MCF 10A (cell line): Measurements from ENCODE around the gene UBE2QL1. TPM values are rescaled to one million over a fixed set of nuclear protein-coding genes. Genes with fewer than 3 reads are reported as not detected.

ENCODE experiments used
- BruUV-seq: library from RNA; stranded (reverse); fragments of 400-500 nt; replicated peaks from 2 replicates; lab custom pipeline; 2021; lab: Mats Ljungman, UMichigan
- CTCF ChIA-PET: fragments of 300-600 bp; sonication (Branson Sonifier 250); formaldehyde crosslinking; extraction: SDS; loops from one replicate; lab custom pipeline; 2021; ENCODE audit warnings: antibody characterized with exemption, inconsistent platforms; lab: Yijun Ruan, JAX
- POLR2A ChIA-PET: fragments of 300-600, 350-650 bp; sonication (Branson Sonifier 250); formaldehyde crosslinking; extraction: SDS; loops from one replicate; lab custom pipeline; 2020; ENCODE audit warnings: antibody characterized with exemption, inconsistent platforms; lab: Yijun Ruan, JAX
- DNase-seq: peaks from one replicate; pipeline ENCODE4 v3.0.0-alpha.2; 2018; ENCODE audit not compliant: unreplicated experiment
- H3K27ac Mint-ChIP-seq: one replicate; pipeline ENCODE4 v1.8.0; 2022; ENCODE audit warnings: mild to moderate bottlenecking, low read depth, mixed read lengths; ENCODE audit not compliant: unreplicated experiment
- H3K27me3 Mint-ChIP-seq: one replicate; pipeline ENCODE4 v1.8.0; 2022; ENCODE audit warnings: mixed read lengths; ENCODE audit not compliant: insufficient read depth, unreplicated experiment
- H3K36me3 Mint-ChIP-seq: one replicate; pipeline ENCODE4 v1.8.0; 2022; ENCODE audit warnings: mild to moderate bottlenecking, moderate library complexity, mixed read lengths; ENCODE audit not compliant: insufficient read depth, unreplicated experiment
- H3K4me1 Mint-ChIP-seq: one replicate; pipeline ENCODE4 v1.8.0; 2022; ENCODE audit warnings: mixed read lengths; ENCODE audit not compliant: insufficient read depth, unreplicated experiment
- H3K4me3 Mint-ChIP-seq: one replicate; pipeline ENCODE4 v1.8.0; 2022; ENCODE audit warnings: mild to moderate bottlenecking, moderate library complexity, mixed read lengths; ENCODE audit not compliant: unreplicated experiment
- H3K9me3 Mint-ChIP-seq: one replicate; pipeline ENCODE4 v1.8.0; 2022; ENCODE audit warnings: mixed read lengths; ENCODE audit not compliant: unreplicated experiment
- intact Hi-C: fragments of 100-400 bp; cut with micrococcal nuclease; formaldehyde crosslinking; loops from 2 replicates; pipeline ENCODE4 v1.14.1; 2022
- total RNA-seq: library from RNA; stranded (reverse); gene quantifications from 2 replicates; pipeline ENCODE4 v1.2.3, GENCODE V29; 2022
- TF ChIP-seq, protein P1 (sequence below): fragments of 200-600 bp; IDR thresholded peaks from one replicate; pipeline ENCODE4 v1.8.0; 2022; ENCODE audit warnings: antibody characterized with exemption, mild to moderate bottlenecking; ENCODE audit not compliant: unreplicated experiment

The UBE2QL1 gene
- total RNA-seq, 1 experiment from 2014 or later = not detected

DNA sequence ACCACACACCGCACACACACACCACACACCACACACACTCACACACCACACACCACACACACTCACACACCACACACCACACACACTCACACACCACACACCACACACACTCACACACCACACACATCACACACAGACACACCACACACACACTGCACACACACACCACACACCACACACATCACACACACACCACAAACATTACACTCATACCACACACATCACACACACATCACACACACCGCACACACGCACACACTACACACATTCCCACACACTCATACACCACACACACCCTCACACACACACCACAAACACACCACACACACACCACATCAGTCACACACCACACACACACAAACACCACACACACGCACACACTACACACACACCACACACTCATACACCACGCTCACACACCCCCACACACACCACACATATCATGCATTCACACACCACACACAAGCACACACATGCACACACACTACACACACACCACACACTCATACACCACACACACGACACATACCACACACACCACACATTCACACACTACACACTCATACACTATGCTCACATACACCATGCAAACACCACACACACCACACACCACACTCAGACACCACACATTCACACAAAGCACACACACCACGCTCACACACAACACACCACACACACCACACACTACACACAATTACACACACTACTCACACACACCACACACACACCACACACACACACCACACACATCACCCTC, 1.1 kb upstream of the UBE2QL1 start:
- ChIA-PET POLR2A (no interaction called here), CTCF (no interaction called here)
- TF ChIP-seq, protein P1, sequence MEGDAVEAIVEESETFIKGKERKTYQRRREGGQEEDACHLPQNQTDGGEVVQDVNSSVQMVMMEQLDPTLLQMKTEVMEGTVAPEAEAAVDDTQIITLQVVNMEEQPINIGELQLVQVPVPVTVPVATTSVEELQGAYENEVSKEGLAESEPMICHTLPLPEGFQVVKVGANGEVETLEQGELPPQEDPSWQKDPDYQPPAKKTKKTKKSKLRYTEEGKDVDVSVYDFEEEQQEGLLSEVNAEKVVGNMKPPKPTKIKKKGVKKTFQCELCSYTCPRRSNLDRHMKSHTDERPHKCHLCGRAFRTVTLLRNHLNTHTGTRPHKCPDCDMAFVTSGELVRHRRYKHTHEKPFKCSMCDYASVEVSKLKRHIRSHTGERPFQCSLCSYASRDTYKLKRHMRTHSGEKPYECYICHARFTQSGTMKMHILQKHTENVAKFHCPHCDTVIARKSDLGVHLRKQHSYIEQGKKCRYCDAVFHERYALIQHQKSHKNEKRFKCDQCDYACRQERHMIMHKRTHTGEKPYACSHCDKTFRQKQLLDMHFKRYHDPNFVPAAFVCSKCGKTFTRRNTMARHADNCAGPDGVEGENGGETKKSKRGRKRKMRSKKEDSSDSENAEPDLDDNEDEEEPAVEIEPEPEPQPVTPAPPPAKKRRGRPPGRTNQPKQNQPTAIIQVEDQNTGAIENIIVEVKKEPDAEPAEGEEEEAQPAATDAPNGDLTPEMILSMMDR = no peak
- Mint-ChIP-seq H3K9me3 (peaks cover 14% of the 10 kb centered on the region), H3K27me3 (peaks cover 38% of the 10 kb centered on the region), H3K4me3 (no peak overlapping the region), H3K4me1 (no peaks in the 10 kb centered on the region), H3K27ac (no peak overlapping the region), H3K36me3 (no peaks in the 10 kb centered on the region)
- no peak for DNase-seq
- intact Hi-C loops = no loop called here
- no TSS peak for BruUV-seq

DNA sequence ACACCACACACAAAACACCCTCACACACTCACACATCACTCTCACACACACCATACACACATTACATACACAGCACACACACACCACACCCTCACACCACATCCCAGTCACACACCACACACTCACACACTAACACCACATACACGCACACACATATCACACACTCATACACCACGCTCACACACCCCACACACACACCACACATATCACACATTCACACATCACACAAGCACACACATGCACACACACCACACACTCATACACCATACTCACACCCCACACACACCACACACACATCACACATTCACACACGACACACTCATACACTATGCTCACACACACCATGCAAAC, 543 bp upstream of the UBE2QL1 start:
- DNase-seq = no peak
- TF ChIP-seq, protein P1 = no peak
- CTCF ChIA-PET = no interaction called here
- H3K27ac Mint-ChIP-seq = no peak overlapping the region
- H3K36me3 Mint-ChIP-seq = no peaks in the 10 kb centered on the region
- POLR2A ChIA-PET = no interaction called here
- intact Hi-C loops = no loop called here
- no TSS peak for BruUV-seq
- no peak overlapping the region for H3K4me3 Mint-ChIP-seq
- H3K9me3 Mint-ChIP-seq = peaks cover 8% of the 10 kb centered on the region
- H3K27me3 Mint-ChIP-seq = peaks cover 43% of the 10 kb centered on the region
- H3K4me1 Mint-ChIP-seq = no peaks in the 10 kb centered on the region

DNA sequence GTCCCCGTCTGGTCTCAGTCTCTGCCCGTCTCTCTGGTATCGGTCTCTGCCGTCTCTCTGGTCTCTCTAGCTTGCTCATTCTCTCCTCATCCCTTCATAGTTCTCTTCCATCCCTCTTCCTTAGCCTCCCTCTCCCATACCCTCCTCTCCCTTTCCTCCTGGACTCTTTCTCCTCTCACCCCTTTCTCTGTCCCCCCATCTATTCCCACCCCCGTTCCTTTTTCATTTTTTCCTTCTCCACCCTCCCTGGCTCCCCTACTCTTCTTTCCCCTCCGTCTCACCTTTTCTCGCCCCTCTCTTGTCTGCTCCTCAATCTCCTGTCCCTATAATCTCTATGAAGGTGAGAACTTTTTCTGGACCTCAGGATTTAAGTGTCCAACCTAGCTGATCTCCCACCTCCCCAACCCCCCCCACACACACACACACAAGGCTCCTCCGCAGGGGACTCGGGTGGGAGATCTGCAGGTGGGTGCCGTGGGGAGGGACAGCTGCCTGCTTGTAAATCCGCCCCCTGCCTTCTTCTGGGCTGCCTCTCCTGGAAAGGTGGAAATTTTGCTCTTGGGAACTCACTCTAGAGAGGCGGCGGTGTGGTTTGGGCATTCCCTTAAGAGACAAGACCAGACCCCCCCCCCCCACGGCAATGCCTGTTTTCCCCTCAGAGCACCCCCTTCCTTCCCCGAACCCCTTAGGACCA, 953 bp downstream of the UBE2QL1 start:
- ChIA-PET POLR2A (no interaction called here), CTCF (no interaction called here)
- intact Hi-C loops = no loop called here
- no peak for DNase-seq
- TF ChIP-seq, protein P1 = no peak
- Mint-ChIP-seq H3K27ac (no peak overlapping the region), H3K36me3 (no peaks in the 10 kb centered on the region), H3K27me3 (peaks cover 43% of the 10 kb centered on the region), H3K4me1 (peaks cover 3% of the 10 kb centered on the region), H3K9me3 (peaks cover 8% of the 10 kb centered on the region), H3K4me3 (no peak overlapping the region)
- BruUV-seq = no TSS peak

DNA sequence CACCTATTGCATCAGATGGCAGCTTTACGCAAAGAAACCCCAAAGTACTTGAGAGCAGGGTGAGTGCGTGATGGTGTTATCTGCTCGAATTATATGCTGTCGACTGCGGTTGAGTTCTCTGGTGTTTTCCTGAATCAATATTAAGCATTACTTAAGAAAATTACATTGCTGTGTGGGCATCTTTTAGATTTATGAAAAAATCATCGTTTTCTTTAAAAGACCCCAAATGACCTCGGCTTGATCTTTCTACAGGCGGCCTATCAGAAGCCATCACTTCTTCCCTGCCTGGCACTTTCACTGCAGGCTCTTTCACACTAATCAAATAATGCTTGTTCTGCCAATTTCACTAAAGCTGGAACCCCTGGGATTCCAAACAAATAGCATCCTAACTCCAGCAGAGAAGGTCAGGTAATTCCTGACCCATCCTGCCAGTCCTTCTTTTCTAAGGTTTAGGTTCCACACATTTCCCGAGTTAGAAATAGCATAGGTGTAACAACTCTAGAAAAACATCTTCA, 1.7 kb downstream of the UBE2QL1 start:
- ChIA-PET POLR2A (no interaction called here), CTCF (no interaction called here)
- H3K27ac Mint-ChIP-seq = no peak overlapping the region
- TF ChIP-seq, protein P1 = no peak
- no peaks in the 10 kb centered on the region for H3K36me3 Mint-ChIP-seq
- H3K27me3 Mint-ChIP-seq = peaks cover 43% of the 10 kb centered on the region
- BruUV-seq = no TSS peak
- H3K4me3 Mint-ChIP-seq = no peak overlapping the region
- H3K4me1 Mint-ChIP-seq = peaks cover 5% of the 10 kb centered on the region
- no peak for DNase-seq
- intact Hi-C loops = no loop called here
- H3K9me3 Mint-ChIP-seq = peaks cover 8% of the 10 kb centered on the region
